HG02981 (cell line): ENCODE results near the gene CHMP2A.
"Not testable (repeated sequence)": the region's sequence is repeated elsewhere in the genome, so short reads cannot be mapped to it uniquely, and the experiment has no call there.

Experiments used
- ATAC-seq: cut with Tn5 transposase; IDR thresholded peaks from one replicate; pipeline ENCODE4 v1.9.1; 2021; ENCODE audit warnings: mild to moderate bottlenecking, moderate library complexity; ENCODE audit not compliant: unreplicated experiment

The CHMP2A gene

DNA sequence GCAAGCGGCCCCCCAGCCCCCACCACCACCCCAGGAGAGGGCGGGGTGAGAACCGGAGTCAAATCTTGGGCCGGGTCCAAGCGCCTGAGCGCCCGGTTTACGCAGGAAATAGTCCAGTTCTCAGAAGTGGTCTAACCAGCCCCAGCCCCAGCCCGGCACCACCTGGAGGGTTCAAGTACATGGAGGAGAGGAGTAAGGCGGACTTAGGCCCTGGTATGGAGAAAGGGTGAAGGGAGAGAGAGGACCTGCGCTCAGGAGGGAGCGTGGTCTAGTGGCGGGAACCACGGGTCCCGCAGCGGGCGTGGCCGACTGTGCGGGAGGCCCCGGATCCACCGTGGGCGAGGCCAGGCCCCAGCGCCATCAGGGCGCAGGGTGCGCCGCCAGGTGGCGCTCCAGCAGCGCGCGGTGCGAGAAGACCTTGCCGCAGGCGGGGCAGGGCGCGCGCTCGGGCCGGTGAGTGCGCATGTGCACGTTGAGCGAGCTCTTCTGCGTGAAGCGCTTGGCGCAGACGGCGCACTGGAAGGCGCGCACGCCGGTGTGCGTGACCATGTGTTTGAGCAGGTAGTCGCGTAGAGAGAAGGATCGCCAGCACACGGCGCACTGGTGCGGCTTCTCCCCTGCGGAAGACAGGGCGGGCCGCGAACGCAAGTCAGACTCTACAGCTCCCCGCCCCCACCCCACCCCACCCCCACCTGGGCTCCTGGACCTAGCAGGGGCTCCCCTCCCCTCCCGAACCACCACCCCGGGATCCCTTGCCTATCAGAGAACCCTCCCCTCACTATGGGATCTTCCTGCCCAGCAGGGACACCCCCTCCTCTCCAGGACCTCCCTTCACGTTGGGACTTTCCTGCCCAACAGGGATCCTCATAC is 41.0 kb downstream of the CHMP2A start:
- ATAC-seq = peak; percentile 72

DNA sequence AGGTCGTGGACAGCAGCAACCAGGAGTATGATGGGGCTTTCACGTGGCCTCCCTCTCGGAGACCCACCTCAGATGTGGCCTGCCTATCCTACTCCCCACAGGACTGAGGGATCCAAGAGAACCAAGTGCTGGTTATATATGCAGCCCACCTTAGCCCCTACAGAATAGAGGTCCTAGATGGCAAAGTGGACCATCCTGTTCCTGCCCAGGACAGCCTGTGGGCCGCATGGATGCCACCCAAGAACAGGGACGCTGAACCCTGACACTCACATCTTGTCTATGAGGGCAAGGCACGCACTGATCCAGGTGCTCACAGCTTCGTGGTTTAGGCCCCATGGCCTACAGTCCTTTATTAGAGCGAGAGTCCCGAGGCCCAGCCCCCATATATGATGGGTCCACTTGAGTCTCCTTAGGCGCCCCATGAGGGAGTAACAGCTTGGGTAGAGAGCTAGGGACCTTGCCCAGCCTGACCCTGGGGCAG is 41.7 kb downstream of the CHMP2A start:
- no peak for ATAC-seq

- ATAC-seq = no peak
These were observed 43.3 kb downstream of the CHMP2A start, which contains the start of gene SLC27A5 for GRCh38 chr19:58511353-58512208. TSS of gene SLC27A5 (minus strand) at chr19:58511992. CDS start at chr19:58511955, 37 bp downstream.

GRCh38 chr19:58510084-58510862 is 44.6 kb downstream of the CHMP2A start:
- no peak for ATAC-seq

DNA sequence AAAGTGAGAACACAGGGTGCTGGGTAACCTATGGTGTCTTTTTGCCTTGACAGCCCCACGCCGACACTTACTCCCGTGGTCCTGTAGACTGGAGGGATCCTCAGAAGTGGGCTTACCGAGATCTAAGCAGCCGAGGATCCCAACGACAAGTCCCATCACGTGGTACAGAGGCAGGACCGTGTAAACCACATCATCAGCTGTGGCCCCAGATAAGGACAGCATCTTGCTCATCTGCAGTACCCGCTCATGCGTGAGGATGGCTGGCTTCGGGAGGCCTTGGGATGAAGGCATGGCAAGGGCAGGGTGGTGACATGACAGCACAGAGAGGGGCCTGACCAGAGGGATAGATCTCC is 45.2 kb downstream of the CHMP2A start:
- no peak for ATAC-seq

GRCh38 chr19:58507602-58508223 is 47.2 kb downstream of the CHMP2A start:
- not testable (repeated sequence) for ATAC-seq
